GM10266 (cell line): ENCODE data around the gene L3MBTL1.
A peak's percentile ranks its signal among the peaks of the same experiment; 100 is the strongest.

ENCODE experiments used
- DNase-seq: peaks from one replicate; pipeline ENCODE4 v3.0.0; 2012; ENCODE audit errors: extremely low spot score
- TF ChIP-seq, protein P1 (sequence below): IDR thresholded peaks from 2 replicates; pipeline ENCODE4 v1.5.1; 2012; ENCODE audit warnings: mild to moderate bottlenecking, low read depth; ENCODE audit not compliant: control insufficient read depth, insufficient read depth; ENCODE audit errors: missing control alignments

The L3MBTL1 gene

DNA sequence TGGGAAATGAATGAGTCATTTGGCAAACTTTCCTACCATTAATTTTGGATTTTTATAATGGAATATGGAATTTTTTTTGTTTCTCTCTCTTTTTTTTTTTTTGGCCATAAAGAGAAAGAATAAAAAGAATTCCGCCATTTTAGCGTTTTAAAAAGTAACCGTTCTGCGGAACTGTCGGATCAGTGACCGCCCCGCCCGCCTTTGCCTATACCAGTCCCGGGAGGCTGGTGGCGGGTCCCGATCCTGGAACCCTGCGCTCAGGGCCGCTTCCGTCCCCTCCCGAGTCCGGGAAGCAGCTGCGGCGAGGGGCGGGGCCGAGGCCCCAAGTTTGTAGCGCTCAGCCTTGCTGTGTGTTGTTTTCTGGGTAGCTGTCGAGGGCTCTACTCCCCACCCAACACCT, 609 bp downstream of the L3MBTL1 start:
- TF ChIP-seq, protein P1, sequence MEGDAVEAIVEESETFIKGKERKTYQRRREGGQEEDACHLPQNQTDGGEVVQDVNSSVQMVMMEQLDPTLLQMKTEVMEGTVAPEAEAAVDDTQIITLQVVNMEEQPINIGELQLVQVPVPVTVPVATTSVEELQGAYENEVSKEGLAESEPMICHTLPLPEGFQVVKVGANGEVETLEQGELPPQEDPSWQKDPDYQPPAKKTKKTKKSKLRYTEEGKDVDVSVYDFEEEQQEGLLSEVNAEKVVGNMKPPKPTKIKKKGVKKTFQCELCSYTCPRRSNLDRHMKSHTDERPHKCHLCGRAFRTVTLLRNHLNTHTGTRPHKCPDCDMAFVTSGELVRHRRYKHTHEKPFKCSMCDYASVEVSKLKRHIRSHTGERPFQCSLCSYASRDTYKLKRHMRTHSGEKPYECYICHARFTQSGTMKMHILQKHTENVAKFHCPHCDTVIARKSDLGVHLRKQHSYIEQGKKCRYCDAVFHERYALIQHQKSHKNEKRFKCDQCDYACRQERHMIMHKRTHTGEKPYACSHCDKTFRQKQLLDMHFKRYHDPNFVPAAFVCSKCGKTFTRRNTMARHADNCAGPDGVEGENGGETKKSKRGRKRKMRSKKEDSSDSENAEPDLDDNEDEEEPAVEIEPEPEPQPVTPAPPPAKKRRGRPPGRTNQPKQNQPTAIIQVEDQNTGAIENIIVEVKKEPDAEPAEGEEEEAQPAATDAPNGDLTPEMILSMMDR = no peak
- no peak for DNase-seq

DNA sequence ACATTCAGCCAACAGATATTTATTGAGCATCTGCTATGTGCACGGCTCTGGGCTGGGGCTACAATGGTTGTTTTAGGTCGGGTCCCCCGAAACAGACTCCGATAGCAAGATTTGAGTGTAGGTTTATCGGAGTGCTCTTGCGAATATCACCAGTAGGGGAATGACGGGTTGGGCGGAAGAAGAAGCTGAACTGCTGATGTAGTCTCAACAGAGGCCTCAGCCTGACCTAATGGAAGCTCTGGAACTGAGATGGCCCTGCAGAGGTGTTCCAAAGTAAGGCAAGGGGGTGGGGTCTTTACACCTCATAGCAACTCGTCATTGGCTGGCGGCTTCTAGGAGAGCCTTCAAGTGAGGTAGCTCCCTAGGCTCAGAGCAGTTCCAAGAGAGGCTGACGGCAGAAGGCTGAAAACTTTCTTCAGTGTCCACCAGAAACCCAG, 1.1 kb downstream of the L3MBTL1 start:
- TF ChIP-seq, protein P1 = no peak
- DNase-seq = no peak

DNA sequence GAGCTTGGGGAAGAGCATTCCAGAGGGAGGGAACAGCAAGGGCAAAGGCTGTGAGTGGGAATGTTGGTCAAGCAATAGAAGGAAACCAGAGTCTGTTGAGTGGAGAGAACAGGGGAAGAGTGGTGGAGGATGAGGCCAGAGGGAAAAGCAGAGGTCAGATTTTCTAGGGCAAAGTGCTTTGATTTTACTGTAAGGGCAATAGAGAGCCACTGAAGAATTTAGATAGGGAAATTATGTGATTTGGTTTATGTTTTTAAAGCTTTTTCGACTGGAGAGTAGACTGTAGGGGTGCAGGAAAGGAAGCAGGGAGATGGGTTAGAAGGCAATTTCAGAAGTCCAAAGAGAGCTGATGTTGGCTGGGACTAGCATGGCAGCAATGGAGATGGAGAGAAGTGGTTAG, 4.4 kb downstream of the L3MBTL1 start:
- TF ChIP-seq, protein P1 = no peak
- no peak for DNase-seq

DNA sequence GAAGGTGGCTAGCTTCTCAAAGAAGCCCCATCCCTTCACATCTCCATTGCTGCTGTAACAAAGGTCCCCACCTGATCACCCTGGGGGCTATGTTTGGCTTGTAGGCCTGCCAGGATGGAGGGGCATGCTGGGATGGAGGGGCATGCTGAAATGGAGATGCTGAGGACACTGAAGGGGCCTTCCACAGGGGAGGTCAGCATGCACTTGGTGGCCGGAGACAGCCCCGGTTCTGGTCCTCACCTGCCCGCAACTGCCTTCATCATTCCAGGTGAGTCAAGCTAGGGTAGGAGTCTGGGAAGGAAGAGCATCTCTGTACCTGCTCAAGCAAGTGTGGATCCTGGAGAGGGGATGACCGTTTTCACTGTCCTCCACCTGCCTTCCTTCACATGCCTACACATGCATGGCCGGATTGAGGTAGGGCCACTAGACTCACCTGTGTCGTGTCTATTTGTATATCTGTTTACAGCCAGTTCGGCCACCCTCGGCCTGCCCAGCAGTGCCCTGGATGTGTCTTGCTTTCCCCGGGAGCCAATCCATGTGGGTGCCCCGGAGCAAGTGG, 6.0 kb downstream of the L3MBTL1 start:
- TF ChIP-seq, protein P1 = no peak
- DNase-seq = no peak

DNA sequence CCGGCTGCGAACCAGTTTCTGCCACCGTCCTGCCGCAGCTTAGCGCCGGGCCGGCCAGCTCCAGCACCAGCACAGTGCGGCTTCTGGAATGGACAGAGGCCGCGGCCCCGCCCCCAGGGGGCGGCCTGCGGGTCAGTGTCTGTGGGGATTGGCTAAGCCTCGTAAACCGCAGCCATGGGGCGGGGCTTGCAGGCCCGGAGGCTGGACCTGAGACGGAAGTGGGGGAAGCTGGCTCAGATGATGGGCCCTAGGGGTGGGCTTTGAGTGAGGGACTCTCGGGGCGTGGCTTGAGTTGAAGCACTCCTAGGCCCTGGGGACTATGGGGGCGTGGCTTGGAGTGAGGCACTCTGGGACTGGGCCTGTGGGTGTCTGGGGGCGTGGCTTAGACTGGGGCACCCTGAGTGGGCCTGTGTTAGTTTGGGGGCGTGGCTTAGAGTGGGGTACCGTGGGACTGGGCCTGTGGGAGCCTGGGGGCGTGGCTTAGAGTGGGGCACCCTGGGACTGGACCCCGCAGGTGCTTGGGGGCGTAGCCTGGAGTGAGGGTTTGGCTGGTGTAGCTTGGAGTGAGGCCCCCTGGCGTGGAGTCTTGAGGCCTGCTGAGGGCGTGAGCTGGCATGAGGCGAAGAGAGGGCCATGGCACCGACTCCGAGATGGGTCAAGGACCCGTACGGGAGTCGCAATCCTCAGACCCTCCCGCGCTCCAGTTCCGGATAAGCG, 6.6 kb downstream of the L3MBTL1 start:
- peak; percentile 97 for DNase-seq
- TF ChIP-seq, protein P1 = peak; percentile 15

DNA sequence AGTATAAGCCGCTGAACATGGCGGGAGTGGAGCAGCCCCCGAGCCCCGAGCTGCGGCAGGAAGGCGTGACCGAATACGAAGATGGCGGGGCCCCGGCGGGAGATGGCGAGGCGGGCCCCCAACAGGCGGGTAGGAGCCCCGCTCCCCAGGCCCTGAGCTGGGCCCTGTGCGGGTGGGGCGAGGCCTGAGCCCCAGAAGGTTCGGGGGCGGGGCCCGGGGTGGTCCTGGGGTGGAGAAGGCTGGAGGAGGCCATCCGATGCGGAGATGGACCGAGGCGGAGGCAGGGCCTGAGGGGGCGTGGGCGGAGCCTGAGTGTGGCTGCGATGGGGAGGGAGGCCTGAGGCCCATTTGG, 7.1 kb downstream of the L3MBTL1 start:
- no peak for DNase-seq
- TF ChIP-seq, protein P1 = no peak

DNA sequence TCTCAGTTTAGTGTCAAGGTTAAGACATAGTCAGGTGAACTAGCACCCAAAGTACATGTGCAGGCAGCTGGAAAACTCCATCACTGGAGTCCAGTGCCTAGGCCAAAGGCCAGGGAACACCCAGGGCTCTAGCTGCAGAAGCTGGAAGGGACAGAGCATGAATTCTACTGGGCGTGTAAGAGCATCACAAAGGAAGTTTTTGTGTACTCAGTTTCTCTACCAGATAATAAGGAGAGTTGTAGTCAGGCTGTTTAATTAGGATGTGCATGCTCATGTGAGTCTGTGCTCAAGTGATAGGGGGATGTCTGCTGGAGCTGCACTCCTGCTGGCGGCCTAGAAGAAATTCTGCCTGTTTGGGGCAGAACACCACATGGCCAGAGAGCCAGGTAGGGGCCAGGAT, 8.1 kb downstream of the L3MBTL1 start:
- TF ChIP-seq, protein P1 = no peak
- no peak for DNase-seq
